B cell (primary cell): ENCODE results near the gene SLC25A2. TPM values are rescaled to one million over a fixed set of nuclear protein-coding genes. Genes with fewer than 3 reads are reported as not detected.

Source experiments
- ATAC-seq: fragments of 200-7000 bp; cut with Tn5 transposase; one replicate; pipeline ENCODE4 v1.10.0; 2021; ENCODE audit warnings: low read depth, mild to moderate bottlenecking, moderate number of reproducible peaks, moderate library complexity
- CTCF ChIA-PET: fragments of 350-600 bp; sonication (Branson Sonifier 250); formaldehyde crosslinking; loops from one replicate; lab custom pipeline; 2021; ENCODE audit warnings: antibody characterized with exemption, inconsistent platforms; lab: Charles Lee
- POLR2A ChIA-PET: fragments of 350-600 bp; sonication (Branson Sonifier 250); formaldehyde crosslinking; loops from one replicate; lab custom pipeline; 2021; ENCODE audit warnings: antibody characterized with exemption; lab: Charles Lee
- DNase-seq: peaks from one replicate; pipeline ENCODE4 v3.0.0; 2013
- H2AFZ ChIP-seq: 2 replicates; pipeline ENCODE4 v1.6.1; 2012; ENCODE audit warnings: mild to moderate bottlenecking, low read depth, low read length; ENCODE audit not compliant: insufficient read depth, poor library complexity, severe bottlenecking
- H3K27ac ChIP-seq, 2 donors: 1 replicate in 1 of 2; 2 replicates in 1 of 2; pipeline ENCODE4 v1.5.1; 2012 to 2013; ENCODE audit warnings: low read length in 2 of 2, mild to moderate bottlenecking in 2 of 2, moderate library complexity in 1 of 2
- H3K27me3 ChIP-seq, 4 experiments: fragments of 200-600 bp in 1 of 4; sonication (generic) in 1 of 4; replicated peaks in 1 of 4; 1 replicate in 2 of 4; 2 replicates in 2 of 4; pipeline versions ENCODE4 v1.6.1 to v1.7.0; 2013 to 2016; ENCODE audit warnings: low read length in 3 of 4, mild to moderate bottlenecking in 2 of 4, mixed read lengths in 1 of 4, moderate library complexity in 1 of 4; ENCODE audit not compliant: insufficient read depth in 4 of 4, control insufficient read depth in 3 of 4; ENCODE audit errors: control extremely low read depth in 1 of 4
- H3K36me3 ChIP-seq, 2 experiments: replicated peaks in 1 of 2; 1 replicate in 1 of 2; 2 replicates in 1 of 2; pipeline versions ENCODE4 v1.6.1 to v1.7.1; 2013; ENCODE audit warnings: low read length in 1 of 2; ENCODE audit not compliant: insufficient read depth in 2 of 2, control insufficient read depth in 1 of 2; ENCODE audit errors: control extremely low read depth in 1 of 2, extremely low read depth in 1 of 2
- H3K4me1 ChIP-seq, 2 donors: fragments of 200-600 bp in 1 of 2; sonication (generic) in 1 of 2; 1 replicate in 1 of 2; 2 replicates in 1 of 2; pipeline versions ENCODE4 v1.5.1 to v1.6.1; 2013 to 2017; ENCODE audit warnings: low read length in 2 of 2; ENCODE audit not compliant: control insufficient read depth in 2 of 2, insufficient read depth in 2 of 2
- H3K4me2 ChIP-seq: replicated peaks from 2 replicates; pipeline ENCODE3; 2012; ENCODE audit warnings: mild to moderate bottlenecking, low read depth, low read length; ENCODE audit not compliant: poor library complexity, severe bottlenecking
- H3K4me3 ChIP-seq, 5 experiments: fragments of 200-600 bp in 1 of 5; sonication (generic) in 1 of 5; 1 replicate in 3 of 5; 2 replicates in 2 of 5; pipeline versions ENCODE4 v1.5.1 to v1.7.0; 2011 to 2016; ENCODE audit warnings: low read length in 4 of 5, mild to moderate bottlenecking in 4 of 5, low read depth in 2 of 5, control low read depth in 1 of 5, moderate library complexity in 1 of 5; ENCODE audit not compliant: insufficient read depth in 1 of 5; ENCODE audit errors: control extremely low read depth in 1 of 5, extremely low read depth in 1 of 5
- H3K79me2 ChIP-seq: fragments of 200-600 bp; sonication (generic); one replicate; pipeline ENCODE4 v1.6.0; 2016; ENCODE audit warnings: low read length; ENCODE audit not compliant: control insufficient read depth, insufficient read depth
- H3K9ac ChIP-seq: fragments of 200-600 bp; sonication (generic); 2 replicates; pipeline ENCODE4 v1.6.1; 2017; ENCODE audit warnings: mild to moderate bottlenecking, low read length, moderate library complexity
- H3K9me3 ChIP-seq, 3 donors: one replicate each; pipeline versions ENCODE4 v1.6.1 to v1.7.1; 2013; ENCODE audit warnings: low read length in 2 of 3; ENCODE audit not compliant: control insufficient read depth in 2 of 3, insufficient read depth in 1 of 3; ENCODE audit errors: control extremely low read depth in 1 of 3
- H4K20me1 ChIP-seq: 2 replicates; pipeline ENCODE4 v1.6.0; 2012; ENCODE audit warnings: mild to moderate bottlenecking, low read length; ENCODE audit not compliant: insufficient read depth, control insufficient read depth, poor library complexity, severe bottlenecking
- H3K27ac Mint-ChIP-seq: one replicate; pipeline ENCODE4 v1.8.0; 2021; ENCODE audit warnings: mixed read lengths
- H3K27me3 Mint-ChIP-seq: one replicate; pipeline ENCODE4 v1.8.0; 2021; ENCODE audit warnings: mixed read lengths
- H3K4me1 Mint-ChIP-seq: one replicate; pipeline ENCODE4 v1.8.0; 2021; ENCODE audit warnings: mixed read lengths
- H3K4me3 Mint-ChIP-seq: one replicate; pipeline ENCODE4 v1.8.0; 2021; ENCODE audit warnings: mixed read lengths
- H3K9me3 Mint-ChIP-seq: one replicate; pipeline ENCODE4 v1.8.0; 2022; ENCODE audit warnings: mixed read lengths; ENCODE audit not compliant: insufficient read depth
- EZH2 ChIP-seq: IDR thresholded peaks from 2 replicates; pipeline ENCODE4 v1.6.1; 2012; ENCODE audit warnings: borderline replicate concordance, low read depth, mild to moderate bottlenecking, moderate library complexity, low read length; ENCODE audit not compliant: insufficient read depth, poor library complexity, severe bottlenecking
- intact Hi-C: fragments of 100-400 bp; cut with micrococcal nuclease; formaldehyde crosslinking; loops from one replicate; pipeline ENCODE4 v1.10.0; 2022
- polyA plus RNA-seq: library from polyadenylated mRNA; depleted of rRNA; stranded (reverse); fragments of >200 nt; gene quantifications from 2 replicates; pipeline ENCODE4 v1.2.3, GENCODE V29; 2012
- total RNA-seq, 2 donors: library from RNA; stranded (reverse); fragments of 120-200 nt in 1 of 2; gene quantifications; 1 replicate in 1 of 2; 2 replicates in 1 of 2; pipeline versions ENCODE4 v1.2.3 to v1.2.4, GENCODE V29; 2013 to 2022
- TF ChIP-seq, protein P1 (sequence below): fragments of 200-600 bp; IDR thresholded peaks from one replicate; pipeline ENCODE4 v1.8.0; 2022; ENCODE audit warnings: antibody characterized with exemption, mild to moderate bottlenecking

The SLC25A2 gene
- total and polyA plus RNA-seq, 2 donors (not counting 1 experiment from before 2014, with no cell fraction given) = 0.12 to 3.6 TPM

DNA sequence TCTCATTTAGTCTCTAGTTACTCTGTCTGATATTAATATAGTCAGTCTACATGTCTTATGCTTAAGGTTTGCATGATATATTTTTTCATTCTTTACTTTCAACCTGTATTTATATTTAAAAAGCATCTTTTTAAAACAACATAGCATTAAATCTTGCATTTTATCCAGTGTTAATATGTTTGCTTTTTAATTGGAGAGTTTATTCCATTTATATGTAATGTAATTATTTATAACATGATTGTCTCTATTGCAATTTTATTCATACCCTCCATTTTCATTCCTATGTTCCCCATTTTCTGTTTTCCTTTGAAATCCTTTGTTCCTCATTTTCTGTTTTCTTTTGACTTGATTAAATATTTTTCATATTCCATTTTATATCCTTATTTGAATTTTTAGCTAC lies 45.4 kb downstream of the SLC25A2 start:
- no peak overlapping the region for H2AFZ ChIP-seq
- ATAC-seq = no peak
- H3K9ac ChIP-seq = no peak overlapping the region
- POLR2A ChIA-PET = no interaction called here
- no peaks in the 10 kb centered on the region for H3K36me3 ChIP-seq
- no peaks in the 10 kb centered on the region for H3K27me3 Mint-ChIP-seq
- no peaks in the 10 kb centered on the region for H3K4me1 Mint-ChIP-seq
- peaks cover 36% of the 10 kb centered on the region for H3K9me3 Mint-ChIP-seq
- no peaks in the 10 kb centered on the region for H3K79me2 ChIP-seq
- no peaks in the 10 kb centered on the region for H3K27me3 ChIP-seq
- H4K20me1 ChIP-seq = no peaks in the 10 kb centered on the region
- no peak overlapping the region for H3K27ac Mint-ChIP-seq
- CTCF ChIA-PET = no interaction called here
- intact Hi-C loops = no loop called here
- no peak overlapping the region for H3K27ac ChIP-seq
- no peaks in the 10 kb centered on the region for H3K4me1 ChIP-seq
- H3K4me2 ChIP-seq = no peak overlapping the region
- DNase-seq = no peak
- TF ChIP-seq, protein P1, sequence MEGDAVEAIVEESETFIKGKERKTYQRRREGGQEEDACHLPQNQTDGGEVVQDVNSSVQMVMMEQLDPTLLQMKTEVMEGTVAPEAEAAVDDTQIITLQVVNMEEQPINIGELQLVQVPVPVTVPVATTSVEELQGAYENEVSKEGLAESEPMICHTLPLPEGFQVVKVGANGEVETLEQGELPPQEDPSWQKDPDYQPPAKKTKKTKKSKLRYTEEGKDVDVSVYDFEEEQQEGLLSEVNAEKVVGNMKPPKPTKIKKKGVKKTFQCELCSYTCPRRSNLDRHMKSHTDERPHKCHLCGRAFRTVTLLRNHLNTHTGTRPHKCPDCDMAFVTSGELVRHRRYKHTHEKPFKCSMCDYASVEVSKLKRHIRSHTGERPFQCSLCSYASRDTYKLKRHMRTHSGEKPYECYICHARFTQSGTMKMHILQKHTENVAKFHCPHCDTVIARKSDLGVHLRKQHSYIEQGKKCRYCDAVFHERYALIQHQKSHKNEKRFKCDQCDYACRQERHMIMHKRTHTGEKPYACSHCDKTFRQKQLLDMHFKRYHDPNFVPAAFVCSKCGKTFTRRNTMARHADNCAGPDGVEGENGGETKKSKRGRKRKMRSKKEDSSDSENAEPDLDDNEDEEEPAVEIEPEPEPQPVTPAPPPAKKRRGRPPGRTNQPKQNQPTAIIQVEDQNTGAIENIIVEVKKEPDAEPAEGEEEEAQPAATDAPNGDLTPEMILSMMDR = no peak
- TF ChIP-seq EZH2 = no peak
- peaks cover 26 to 92% (median 36%) of the 10 kb centered on the region in 3 donors for H3K9me3 ChIP-seq
- no peak overlapping the region for H3K4me3 Mint-ChIP-seq
- H3K4me3 ChIP-seq = no peak overlapping the region

Other genes with a start within 250 kb of the SLC25A2 start
Only the 30 nearest of the 38 such genes appear.
- gene PCDHB7, start 131.4 kb downstream of the SLC25A2 start, total RNA-seq = not detected in 2 replicates
- gene PCDHB7, start 131.4 kb downstream of the SLC25A2 start, polyA plus RNA-seq = not detected in 2 replicates
- gene PCDHB8, start 126.3 kb downstream of the SLC25A2 start, total RNA-seq = not detected in 2 replicates
- not detected in 2 replicates for gene PCDHB8, start 126.3 kb downstream of the SLC25A2 start, polyA plus RNA-seq
- gene PCDHB16, start 121.7 kb downstream of the SLC25A2 start, total RNA-seq = not detected in 2 replicates
- not detected in 2 replicates for gene PCDHB16, start 121.7 kb downstream of the SLC25A2 start, polyA plus RNA-seq
- gene PCDHB9, start 116.9 kb downstream of the SLC25A2 start, total RNA-seq = 0.12 TPM in 2 replicates
- 0.12 and 0.20 TPM in 2 replicates for gene PCDHB9, start 116.9 kb downstream of the SLC25A2 start, polyA plus RNA-seq
- not detected in 2 replicates for gene PCDHB10, start 111.7 kb downstream of the SLC25A2 start, total RNA-seq
- not detected in 2 replicates for gene PCDHB10, start 111.7 kb downstream of the SLC25A2 start, polyA plus RNA-seq
- not detected in 2 replicates for gene PCDHB11, start 104.4 kb downstream of the SLC25A2 start, total RNA-seq
- not detected in 2 replicates for gene PCDHB11, start 104.4 kb downstream of the SLC25A2 start, polyA plus RNA-seq
- gene PCDHB12, start 95.3 kb downstream of the SLC25A2 start, total RNA-seq = not detected in 2 replicates
- gene PCDHB12, start 95.3 kb downstream of the SLC25A2 start, polyA plus RNA-seq = not detected in 2 replicates
- gene PCDHB13, start 90.1 kb downstream of the SLC25A2 start, total RNA-seq = 0.07 TPM in 1 of 2 replicates, not detected in the other
- not detected in 2 replicates for gene PCDHB13, start 90.1 kb downstream of the SLC25A2 start, polyA plus RNA-seq
- 0.10 TPM in 1 of 2 replicates, not detected in the other for gene PCDHB14, start 80.7 kb downstream of the SLC25A2 start, total RNA-seq
- gene PCDHB14, start 80.7 kb downstream of the SLC25A2 start, polyA plus RNA-seq = not detected in 2 replicates
- not detected in 2 replicates for gene PCDHB15, start 58.7 kb downstream of the SLC25A2 start, total RNA-seq
- gene PCDHB15, start 58.7 kb downstream of the SLC25A2 start, polyA plus RNA-seq = 0.10 TPM in 1 of 2 replicates, not detected in the other
- gene TAF7, start 16.7 kb upstream of the SLC25A2 start, total RNA-seq = 119 TPM in 2 replicates
- 52.1 and 76.7 TPM in 2 replicates for gene TAF7, start 16.7 kb upstream of the SLC25A2 start, polyA plus RNA-seq
- gene PCDHGA1, start 26.5 kb upstream of the SLC25A2 start, total RNA-seq = 0.53 and 0.64 TPM in 2 replicates
- 0.06 and 0.17 TPM in 2 replicates for gene PCDHGA1, start 26.5 kb upstream of the SLC25A2 start, polyA plus RNA-seq
- gene PCDHGA2, start 34.7 kb upstream of the SLC25A2 start, total RNA-seq = 0.07 and 0.29 TPM in 2 replicates
- gene PCDHGA2, start 34.7 kb upstream of the SLC25A2 start, polyA plus RNA-seq = 0.06 and 0.09 TPM in 2 replicates
- 0.29 and 0.32 TPM in 2 replicates for gene PCDHGA3, start 39.8 kb upstream of the SLC25A2 start, total RNA-seq
- 0.10 TPM in 1 of 2 replicates, not detected in the other for gene PCDHGA3, start 39.8 kb upstream of the SLC25A2 start, polyA plus RNA-seq
- 0.66 and 0.69 TPM in 2 replicates for gene PCDHGB1, start 46.0 kb upstream of the SLC25A2 start, total RNA-seq
- gene PCDHGB1, start 46.0 kb upstream of the SLC25A2 start, polyA plus RNA-seq = 0.09 and 0.10 TPM in 2 replicates
- gene PCDHGA4, start 51.0 kb upstream of the SLC25A2 start, total RNA-seq = 1.1 TPM in 2 replicates
- 0.09 and 0.13 TPM in 2 replicates for gene PCDHGA4, start 51.0 kb upstream of the SLC25A2 start, polyA plus RNA-seq
- gene PCDHGB2, start 55.9 kb upstream of the SLC25A2 start, total RNA-seq = 3.3 and 3.9 TPM in 2 replicates
- 0.32 and 0.66 TPM in 2 replicates for gene PCDHGB2, start 55.9 kb upstream of the SLC25A2 start, polyA plus RNA-seq
- gene PCDHGA5, start 60.1 kb upstream of the SLC25A2 start, total RNA-seq = 1.7 and 1.8 TPM in 2 replicates
- gene PCDHGA5, start 60.1 kb upstream of the SLC25A2 start, polyA plus RNA-seq = 0.07 and 0.21 TPM in 2 replicates
- 2.8 and 3.8 TPM in 2 replicates for gene PCDHGB3, start 66.2 kb upstream of the SLC25A2 start, total RNA-seq
- 0.33 and 0.52 TPM in 2 replicates for gene PCDHGB3, start 66.2 kb upstream of the SLC25A2 start, polyA plus RNA-seq
- gene PCDHGA6, start 69.8 kb upstream of the SLC25A2 start, total RNA-seq = 2.5 and 2.7 TPM in 2 replicates
- 0.33 and 0.78 TPM in 2 replicates for gene PCDHGA6, start 69.8 kb upstream of the SLC25A2 start, polyA plus RNA-seq
- gene PCDHGA7, start 78.7 kb upstream of the SLC25A2 start, total RNA-seq = 1.8 and 2.3 TPM in 2 replicates
- 0.23 and 0.49 TPM in 2 replicates for gene PCDHGA7, start 78.7 kb upstream of the SLC25A2 start, polyA plus RNA-seq
- gene PCDHGB4, start 83.6 kb upstream of the SLC25A2 start, total RNA-seq = 1.6 and 1.8 TPM in 2 replicates
- 0.06 and 0.39 TPM in 2 replicates for gene PCDHGB4, start 83.6 kb upstream of the SLC25A2 start, polyA plus RNA-seq
- gene PCDHGA8, start 88.6 kb upstream of the SLC25A2 start, total RNA-seq = 1.2 and 1.3 TPM in 2 replicates
- 0.06 and 0.21 TPM in 2 replicates for gene PCDHGA8, start 88.6 kb upstream of the SLC25A2 start, polyA plus RNA-seq
- 2.5 TPM in 2 replicates for gene PCDHGB5, start 93.9 kb upstream of the SLC25A2 start, total RNA-seq
- 0.20 and 0.37 TPM in 2 replicates for gene PCDHGB5, start 93.9 kb upstream of the SLC25A2 start, polyA plus RNA-seq
- gene PCDHGA9, start 98.7 kb upstream of the SLC25A2 start, total RNA-seq = 1.9 and 2.5 TPM in 2 replicates
- gene PCDHGA9, start 98.7 kb upstream of the SLC25A2 start, polyA plus RNA-seq = 0.19 TPM in 2 replicates
- 2.1 and 2.2 TPM in 2 replicates for gene PCDHGB6, start 104.0 kb upstream of the SLC25A2 start, total RNA-seq
- gene PCDHGB6, start 104.0 kb upstream of the SLC25A2 start, polyA plus RNA-seq = 0.22 and 0.33 TPM in 2 replicates
- 1.9 and 2.0 TPM in 2 replicates for gene PCDHGA10, start 108.9 kb upstream of the SLC25A2 start, total RNA-seq
- 0.06 and 0.10 TPM in 2 replicates for gene PCDHGA10, start 108.9 kb upstream of the SLC25A2 start, polyA plus RNA-seq
- 1.9 and 2.2 TPM in 2 replicates for gene PCDHGB7, start 113.6 kb upstream of the SLC25A2 start, total RNA-seq
- 0.06 and 0.12 TPM in 2 replicates for gene PCDHGB7, start 113.6 kb upstream of the SLC25A2 start, polyA plus RNA-seq
- gene PCDHGA11, start 117.0 kb upstream of the SLC25A2 start, total RNA-seq = 1.5 and 1.8 TPM in 2 replicates
- gene PCDHGA11, start 117.0 kb upstream of the SLC25A2 start, polyA plus RNA-seq = 0.15 TPM in 1 of 2 replicates, not detected in the other
- 1.6 and 2.8 TPM in 2 replicates for gene PCDHGA12, start 126.5 kb upstream of the SLC25A2 start, total RNA-seq
- 0.09 and 0.27 TPM in 2 replicates for gene PCDHGA12, start 126.5 kb upstream of the SLC25A2 start, polyA plus RNA-seq